NCI-H2196 (cell line): ENCODE results near the gene CLRN3.

Source experiments
- DNase-seq: peaks from one replicate; lab custom pipeline; 2025; ENCODE audit not compliant: unreplicated experiment; lab: John Stamatoyannopoulos, UW

The CLRN3 gene

DNA sequence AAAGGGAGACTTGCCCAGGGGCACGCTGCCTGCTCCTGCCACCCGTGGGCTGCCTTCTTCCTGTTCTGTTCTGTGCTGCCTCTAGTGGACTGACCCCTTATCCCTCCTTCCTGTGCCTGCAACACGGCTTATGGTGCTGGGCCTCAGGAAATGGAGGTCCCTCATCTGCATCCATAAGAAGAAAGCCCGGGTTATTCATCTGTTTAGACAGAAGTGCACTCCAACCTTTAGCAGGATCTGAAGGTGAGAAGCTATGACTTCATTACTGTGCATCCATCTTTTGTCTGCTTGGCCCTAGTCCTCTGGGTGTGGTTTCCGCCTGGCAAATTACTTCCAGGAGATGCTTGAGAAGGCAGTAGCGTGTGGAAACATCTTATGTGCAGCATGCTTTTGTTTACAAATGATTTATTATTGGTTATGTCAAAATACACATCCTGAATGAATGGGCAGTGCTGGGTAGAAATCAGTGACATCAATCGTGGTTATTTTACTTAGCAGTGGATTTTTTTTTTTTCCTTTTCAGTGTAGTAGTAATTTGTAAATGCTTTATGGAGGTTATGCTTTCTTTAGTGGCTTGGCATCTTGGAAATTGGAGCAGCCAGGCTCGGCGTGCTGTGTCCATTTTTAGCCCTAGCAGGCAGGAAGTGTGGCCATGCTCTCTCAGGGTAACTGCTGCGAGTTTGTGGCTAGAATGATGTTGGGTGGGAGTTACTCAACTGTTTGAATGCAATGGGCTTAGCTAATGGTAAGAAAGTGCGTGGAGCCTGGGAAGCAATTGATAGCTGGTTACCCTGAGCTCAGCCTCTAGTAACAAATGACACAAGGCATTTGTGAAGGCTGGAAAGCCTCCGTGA lies 26.9 kb upstream of the CLRN3 start:
- no peak for DNase-seq

DNA sequence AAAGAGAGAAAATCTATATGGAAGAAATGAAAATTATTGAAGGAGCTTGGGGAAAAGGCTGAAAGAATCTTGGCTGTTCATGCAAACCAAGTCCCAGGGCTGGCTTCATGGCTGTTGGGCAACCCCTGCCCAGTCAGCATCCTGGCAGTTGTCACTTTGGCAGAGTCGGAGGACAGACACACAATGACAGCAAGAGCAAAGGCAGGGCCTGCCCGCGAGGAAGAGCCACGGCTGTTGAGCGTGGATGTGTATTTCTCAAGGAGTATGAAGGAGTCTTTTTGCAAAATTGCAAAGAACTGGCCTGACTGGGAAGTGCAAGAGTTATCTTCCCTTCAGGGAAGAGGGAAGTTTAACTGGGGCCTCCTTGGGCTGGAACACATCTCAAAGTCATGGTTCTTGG lies 25.8 kb upstream of the CLRN3 start:
- no peak for DNase-seq

DNA sequence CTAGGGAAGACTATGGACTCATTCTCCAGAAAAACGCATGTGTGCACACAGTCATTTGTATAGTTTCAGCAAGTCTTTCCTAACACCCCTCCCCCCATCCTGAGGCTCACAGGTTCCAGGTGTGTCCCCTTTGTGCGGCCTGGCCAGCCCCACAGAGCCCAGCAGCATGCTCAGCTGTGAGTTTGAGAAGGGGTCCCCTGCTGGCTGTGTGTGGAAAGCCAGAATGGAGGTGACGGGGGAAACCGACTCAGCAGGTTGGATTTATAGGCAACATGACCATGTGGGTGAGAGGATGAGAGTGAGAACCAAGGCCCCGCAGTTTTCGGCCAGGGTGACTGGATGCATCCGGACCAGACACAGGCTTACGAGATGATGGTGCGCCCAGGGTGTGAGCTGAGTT lies 24.1 kb upstream of the CLRN3 start:
- no peak for DNase-seq

DNA sequence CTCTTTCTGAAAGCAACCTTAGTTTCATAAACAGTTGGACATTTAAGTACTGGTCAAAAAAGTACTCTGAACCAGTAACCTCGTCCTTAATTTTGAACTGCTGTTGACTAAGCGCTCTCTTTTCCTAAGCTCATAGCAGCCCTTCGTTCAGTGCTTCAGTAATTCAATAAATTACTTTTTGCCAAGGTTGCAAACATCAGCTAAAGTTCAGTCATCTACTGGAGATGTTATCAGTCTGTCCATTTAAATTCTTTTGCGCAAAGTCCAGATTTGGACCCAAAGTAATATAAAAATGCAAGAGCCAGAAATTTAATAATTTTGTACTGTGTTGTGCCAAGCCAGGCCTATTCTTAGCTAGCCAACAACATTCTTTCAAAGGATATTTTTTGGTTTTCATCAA lies 22.6 kb upstream of the CLRN3 start:
- DNase-seq = no peak

DNA sequence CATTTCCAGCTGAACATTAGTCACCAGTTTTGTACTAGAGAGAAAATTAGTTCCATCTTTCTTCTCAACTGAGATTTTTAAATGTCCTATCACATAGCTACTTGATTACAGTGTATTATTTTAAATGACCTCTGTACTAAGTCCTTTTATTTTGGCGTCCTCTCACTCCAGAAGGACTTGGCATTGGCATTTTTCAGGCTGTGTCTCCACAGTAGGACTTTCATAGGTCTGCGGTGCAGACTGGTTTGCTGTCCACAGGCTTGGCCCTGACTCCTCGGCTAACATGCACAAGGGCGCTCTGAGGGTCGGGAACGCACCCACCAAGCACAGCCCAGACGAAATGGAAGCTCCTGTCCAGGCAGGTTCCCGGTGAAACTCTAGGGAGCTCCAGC lies 20.6 kb upstream of the CLRN3 start:
- no peak for DNase-seq

DNA sequence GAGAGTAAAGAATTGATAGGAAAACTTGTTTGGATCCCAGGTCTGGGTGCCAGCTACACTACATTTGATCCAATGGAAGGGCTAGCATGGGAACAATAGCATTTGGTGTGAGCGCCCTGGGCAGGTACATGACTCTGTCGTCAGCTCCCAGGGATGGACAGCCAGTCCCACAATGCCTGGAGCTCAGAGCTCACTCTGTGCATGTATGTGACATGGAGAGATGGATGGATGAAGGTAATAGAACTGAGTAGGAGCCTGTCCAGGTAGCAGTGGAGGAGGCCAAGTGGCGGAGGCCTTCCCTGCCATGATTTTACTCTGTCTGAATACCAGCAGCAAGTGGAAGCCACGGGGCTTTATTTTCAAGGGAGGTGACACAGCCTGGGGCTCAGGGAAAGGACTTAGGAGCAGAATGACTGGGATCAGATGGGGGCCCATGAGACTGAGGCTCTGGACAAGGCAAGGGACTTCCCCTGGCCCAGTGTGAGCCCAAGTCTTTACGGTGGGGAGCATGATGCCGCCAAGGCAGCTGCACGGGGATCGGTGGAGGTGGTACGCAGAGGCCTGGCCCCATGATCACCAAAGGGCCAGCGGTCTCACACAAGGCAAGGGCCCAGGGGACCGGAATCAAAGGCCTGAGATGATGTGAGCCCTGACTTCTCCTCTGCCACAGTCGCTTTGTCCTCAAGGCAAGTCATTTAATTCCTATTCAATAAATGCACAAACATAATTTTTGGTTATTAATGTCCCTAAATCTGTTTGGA lies 20.0 kb upstream of the CLRN3 start:
- DNase-seq = no peak

DNA sequence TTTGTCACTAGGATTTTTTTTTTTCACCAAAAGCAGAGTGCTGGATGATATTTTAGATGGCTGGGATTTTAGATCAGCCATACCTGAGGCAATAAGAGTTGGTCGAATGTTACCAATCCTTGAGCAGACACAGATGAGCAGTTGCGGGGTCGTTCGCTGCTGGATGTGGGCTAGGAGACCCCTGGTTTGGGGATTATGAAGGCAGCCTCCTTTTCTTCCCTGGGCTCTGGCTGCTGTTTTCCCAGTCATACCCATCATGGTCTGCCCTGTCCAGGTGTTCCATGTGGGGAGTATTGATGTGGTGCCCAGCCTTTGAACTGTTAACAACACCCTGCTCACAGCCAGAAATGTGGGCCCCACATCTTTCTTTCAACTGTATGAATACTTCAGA lies 19.1 kb upstream of the CLRN3 start:
- DNase-seq = no peak

DNA sequence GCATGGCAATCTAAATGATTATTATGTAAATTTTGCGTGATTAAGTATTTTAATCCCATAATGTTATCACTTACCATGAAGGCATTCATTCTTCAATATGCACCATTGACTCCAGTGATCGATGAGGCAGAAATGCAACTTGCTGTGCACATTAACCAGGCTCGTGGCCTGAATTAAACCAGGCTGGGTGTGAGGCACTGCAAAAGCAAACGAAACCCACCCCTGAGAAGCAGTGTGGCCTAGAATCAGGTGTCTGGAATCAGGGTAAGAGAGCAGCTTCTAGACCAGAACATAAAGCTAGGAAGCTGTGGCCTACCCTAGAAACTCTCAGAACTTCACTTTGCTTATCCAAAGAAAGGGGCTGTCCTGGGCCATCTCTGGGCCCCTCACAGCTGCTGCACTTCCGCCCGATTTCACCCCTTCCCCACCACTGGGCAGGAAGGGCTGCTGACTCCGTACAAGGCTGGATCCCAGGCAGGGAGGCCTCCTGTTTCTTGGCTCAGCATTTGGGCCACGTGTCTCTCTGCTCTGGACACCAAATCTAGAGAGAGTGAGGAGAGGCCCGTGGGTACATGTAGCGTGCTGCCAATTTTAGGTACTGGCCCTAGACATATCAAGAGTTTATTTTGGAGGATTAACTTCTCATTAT lies 18.6 kb upstream of the CLRN3 start:
- no peak for DNase-seq

DNA sequence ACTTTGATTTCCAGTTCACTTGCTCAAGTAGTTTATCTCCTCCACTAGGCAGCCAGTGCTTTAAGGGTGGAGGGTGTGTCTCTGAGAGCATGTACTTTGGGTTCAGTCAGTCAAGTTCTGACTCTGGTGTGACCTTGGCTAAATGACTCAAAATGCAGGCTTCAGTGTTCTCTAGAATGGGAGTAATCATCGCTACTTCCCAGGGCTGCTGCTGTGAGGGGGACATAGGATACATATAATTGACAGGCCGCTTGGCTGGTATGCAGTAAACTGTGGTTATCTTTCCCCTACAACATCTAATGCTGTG lies 17.7 kb upstream of the CLRN3 start:
- no peak for DNase-seq

DNA sequence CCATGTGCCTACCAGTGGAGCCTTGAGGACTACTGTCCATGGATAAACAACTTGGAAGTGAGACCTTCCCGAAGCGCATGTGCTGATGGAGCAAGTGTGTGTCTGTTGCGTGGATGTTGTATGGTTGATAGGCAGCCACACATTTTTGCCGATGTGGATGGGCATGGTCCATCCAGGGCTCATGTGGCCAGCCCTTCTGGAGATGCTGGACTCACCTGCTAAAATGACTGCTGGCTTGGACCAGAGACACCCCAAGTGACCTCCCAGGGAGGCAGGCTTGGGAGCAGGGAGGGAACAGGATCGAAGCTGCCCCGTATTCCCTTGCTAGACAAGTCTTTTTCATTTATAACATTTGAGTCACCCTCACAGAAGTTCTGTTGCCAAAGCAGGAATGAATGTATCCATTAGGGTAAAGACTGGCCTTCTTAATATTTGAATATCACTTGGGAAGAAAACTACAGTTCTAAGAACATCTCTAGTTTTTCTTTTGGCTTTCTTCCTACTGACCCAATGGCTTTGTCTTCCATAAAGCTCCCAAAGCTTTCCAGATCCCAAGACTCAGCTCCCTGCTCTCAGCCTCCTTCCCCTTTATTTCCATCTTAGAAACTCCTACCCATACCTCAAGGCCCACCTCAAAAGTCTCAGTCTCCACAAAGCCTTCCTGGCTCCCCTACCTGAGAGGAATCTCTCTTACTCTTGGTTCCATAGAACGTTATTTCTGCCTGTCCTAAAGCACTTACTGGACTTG lies 17.1 kb upstream of the CLRN3 start:
- no peak for DNase-seq

DNA sequence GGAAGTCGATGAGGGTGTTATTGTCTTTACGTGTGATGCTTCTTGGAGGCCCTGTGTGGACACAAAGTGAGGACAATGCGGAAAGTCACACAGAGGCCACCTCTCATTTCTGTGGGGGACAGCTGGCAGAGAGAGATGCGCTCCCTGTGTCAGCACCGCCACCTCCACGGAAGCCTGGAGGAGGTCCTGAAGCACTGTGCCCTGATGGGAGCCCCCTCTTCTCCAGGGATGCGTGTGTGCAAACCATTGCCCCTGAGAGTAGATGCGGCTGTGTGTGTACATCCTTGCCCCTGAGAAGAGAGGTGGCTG lies 16.2 kb upstream of the CLRN3 start:
- DNase-seq = no peak

DNA sequence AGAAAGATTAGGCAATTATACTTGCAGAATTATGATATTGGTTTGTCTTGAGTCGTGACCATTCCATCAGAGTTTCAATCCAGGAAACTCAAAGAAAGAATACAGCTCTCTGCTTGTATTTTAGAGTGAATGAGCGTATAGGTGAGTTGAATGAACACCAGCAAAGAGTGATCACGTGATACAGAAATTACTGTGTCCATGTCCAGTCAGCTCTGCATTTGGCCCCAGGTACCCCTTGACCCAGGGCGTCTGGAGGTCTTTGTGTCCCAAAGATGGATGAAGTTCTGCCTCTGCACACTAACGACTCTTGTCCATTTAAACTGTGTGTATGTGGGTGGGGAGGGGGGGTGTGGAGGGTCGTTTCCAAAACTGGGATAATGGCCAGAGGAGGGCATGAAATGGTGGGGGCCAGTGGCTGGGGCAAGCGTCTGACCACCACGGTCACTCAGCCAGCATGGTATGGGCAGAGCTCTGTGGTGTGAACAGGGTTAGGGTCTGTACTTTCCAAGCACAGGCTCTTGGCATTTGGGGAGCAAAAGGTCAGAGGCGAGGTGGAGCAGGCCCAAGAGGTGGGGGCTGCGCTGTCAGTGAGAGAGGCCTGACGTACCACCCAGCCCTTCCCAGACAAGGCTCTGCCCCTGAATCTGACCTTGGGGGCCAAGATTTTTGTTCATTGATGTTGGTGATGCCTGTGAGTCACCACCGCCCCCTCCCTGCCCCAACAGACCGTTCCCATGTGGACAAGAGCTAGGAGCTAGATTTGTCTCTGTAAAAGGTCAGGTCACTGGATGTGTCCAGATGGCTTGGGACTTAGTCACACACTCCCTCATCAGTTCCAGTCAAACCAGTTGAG lies 15.6 kb upstream of the CLRN3 start:
- no peak for DNase-seq

DNA sequence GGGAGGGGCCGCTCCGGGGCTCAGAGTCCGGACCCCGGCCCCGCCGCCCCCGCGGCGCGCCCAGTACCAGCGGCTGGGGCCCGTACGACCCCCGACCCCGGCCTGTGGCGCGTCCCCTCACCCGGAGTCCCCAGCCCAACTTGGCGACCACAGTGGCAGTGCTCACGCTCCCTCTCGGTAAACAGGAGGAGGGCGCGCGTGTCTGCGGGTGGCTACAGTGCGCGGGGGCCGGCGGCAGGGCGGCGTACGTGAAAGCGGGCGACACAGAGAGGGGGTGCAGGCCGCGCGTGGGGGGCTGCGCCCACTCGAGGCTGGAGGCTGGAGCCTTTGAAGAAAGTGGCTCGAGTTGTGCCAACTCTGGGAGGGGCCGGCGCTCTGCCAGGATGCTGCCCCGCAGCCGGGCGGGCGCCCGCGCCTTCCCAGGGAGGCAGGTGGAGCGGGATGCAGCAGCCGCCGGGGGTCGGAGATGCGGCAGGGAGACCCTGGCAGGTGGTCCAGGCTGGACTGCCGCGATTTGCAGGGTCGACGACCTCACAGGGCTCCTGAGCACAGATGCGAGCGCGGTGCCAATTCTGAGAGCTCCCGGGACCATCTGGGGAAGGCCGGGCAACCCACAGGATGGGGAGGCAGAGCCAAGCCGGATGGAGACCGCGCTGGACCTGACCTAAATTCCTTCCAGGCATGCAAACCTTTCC lies 14.8 kb upstream of the CLRN3 start:
- no peak for DNase-seq

DNA sequence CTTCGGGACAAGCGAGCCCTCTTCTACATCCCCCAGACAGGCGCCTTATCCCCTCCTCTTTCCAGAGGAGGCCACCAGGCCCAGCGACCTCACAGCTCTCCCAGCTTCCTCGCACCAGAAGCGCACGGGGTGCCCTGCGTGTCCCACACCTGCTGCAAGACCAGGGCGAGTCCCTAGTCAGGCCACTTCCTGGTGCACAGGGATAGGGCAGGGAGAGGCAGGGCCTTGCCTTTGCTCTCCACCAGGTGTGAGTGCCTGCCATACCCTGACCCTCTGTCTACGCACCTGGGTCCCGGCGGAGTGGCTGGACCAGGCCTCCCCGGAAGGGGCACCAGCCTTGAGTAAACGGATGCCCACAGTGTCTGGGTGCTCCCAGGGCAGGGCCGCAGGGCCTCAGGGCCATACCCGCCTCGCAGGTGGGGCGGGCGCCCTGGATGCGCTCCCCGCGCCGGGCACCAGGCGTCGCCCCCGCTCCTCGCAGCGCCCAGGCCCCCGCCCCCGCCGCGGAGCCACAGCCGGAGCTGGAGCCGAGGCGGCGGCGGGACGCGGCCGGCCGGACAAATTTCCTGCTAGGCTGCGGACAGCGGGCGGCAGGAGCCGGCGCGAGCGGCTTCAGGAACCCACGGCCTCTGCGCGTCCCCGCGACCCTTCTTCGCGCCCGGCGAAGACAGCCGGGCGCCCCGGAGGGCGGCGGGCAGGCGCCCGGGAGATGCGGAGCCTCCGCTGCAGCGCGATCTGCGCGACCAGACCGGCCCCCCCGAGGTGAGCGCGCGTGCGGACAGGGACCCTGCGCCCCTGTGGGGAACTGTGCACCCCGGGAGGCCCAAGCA lies 14.0 kb upstream of the CLRN3 start, which contains the start of gene PTPRE:
Gene PTPRE, plus strand, starts transcription at position 556 of the 830 bp plus-strand sequence. CDS start 133,779 bp downstream, outside the sequence.
- peak; percentile 20 for DNase-seq

DNA sequence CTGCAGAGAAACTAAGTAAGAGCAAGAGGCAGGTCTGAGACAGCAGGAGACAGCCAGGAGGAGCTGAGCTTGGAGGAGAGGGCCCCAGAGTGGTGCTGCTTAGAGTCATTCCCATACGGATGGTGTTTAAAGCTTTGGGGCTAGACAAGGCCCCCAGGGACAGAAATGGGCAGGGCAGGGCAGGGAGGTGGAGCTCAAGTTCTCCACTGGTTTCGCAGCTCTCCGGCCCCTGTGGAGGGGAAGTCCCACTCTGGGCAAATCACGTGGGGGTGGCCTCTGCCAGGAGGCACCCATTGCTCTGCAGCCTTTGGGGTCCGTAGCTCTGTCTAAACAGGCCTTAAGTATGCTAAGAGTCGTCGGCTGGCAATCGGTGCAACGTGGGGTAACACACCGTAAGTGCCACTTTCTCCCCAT lies 13.1 kb upstream of the CLRN3 start:
- no peak for DNase-seq

DNA sequence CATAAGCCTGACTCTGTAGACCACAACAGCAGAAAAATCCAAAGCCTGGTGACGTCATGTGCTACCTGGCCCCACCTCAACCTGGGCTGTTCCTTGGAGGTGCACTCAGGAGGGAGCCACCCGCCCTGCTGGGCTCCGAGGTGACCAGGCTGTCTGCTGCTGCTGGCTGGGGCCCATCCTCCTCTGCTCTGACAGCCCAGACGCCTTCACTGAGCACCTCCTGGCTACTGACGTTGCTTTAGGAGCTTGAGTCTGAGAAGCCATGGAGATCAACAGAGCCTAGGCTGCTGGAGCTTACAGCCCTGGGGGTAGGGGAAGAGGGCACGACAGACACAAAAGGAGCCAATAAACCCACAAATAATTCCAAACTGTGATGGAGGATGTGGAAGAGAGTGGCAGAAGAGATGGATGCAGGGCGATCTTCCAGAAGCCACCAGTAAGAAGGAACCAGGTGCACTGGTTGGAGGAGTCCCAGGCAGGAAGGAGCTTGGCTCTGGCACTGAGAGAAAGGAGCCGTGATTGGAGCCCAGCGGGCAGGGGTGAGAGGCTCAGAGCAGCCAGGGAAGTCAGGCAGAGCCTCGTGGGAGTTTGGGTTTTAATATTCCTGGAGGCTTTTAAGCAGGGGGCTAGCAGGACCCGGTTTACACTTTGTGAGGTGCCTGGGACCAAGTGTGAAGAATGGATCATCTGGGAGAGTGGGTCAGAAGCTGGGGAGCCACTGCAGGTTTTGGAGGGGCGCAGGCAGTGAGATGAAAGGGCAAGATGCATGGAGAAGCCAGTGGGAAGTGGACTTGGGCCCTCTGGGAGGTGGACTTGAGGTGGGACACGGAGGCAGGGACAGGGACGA lies 12.5 kb upstream of the CLRN3 start:
- no peak for DNase-seq

DNA sequence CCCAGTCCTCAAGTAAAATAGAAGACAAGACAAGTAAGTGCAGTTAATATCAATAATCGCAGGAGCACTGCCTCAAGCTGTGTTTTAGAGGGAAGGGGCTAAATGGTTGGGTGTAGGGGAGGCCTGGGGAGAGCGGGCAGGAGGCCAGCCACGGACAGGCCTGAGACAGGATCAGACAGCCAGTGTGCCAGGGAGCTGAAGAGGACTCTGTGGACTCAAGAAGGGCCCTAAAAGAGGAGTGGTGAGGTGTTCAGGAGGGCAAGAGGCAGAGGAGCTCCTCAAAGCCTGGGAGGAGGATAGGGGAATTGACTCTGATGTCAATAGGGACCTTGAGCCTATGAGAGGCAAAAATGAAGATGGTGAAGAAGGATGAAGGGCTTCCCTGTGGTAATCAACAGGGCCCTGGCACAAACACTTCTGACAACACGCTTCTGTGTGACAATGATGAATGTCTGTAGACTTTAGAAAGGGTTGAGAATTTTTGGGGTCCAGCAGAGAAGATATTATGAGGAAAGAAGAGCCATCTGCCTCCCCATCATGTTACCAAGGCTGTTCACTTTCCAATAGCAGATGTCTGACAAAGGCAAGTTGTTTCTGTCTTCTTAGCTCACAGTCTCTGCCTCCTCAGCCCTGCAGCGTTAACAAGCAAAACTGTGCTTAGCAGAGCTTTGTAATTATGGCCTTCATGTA lies 11.7 kb upstream of the CLRN3 start:
- DNase-seq = no peak

DNA sequence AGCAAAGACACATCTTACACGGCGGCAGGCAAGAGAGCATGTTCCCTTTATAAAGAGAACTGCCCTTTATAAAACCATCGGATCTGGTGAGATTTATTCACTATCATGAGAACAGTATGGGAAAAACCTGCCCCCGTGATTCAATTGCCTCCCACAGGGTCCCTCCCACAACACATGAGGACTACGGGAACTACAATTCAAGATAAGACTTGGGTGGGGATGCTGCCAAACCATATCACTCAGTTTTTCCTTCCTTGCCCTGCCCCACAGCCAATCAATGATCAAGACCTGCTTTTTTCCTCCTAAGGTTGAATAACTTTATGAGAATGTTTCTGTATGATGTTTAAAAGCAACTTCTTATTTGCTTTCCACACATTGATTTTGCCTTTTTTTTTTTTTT lies 11.0 kb upstream of the CLRN3 start:
- no peak for DNase-seq
